Small intestine (tissue), 7 donors: ENCODE results near the gene SLC10A7. TPM values are rescaled to one million over a fixed set of nuclear protein-coding genes. Genes with fewer than 3 reads are reported as not detected.

Experiments
- DNase-seq, 2 donors: peaks; one replicate each; pipeline versions ENCODE4 v3.0.0 to v3.0.0-alpha.2; 2013
- FAIRE-seq: peaks from 2 replicates; lab custom pipeline; 2012; peaks lifted over from hg19 to GRCh38; lab: Jason Lieb, UNC
- H3K27ac ChIP-seq, 3 donors: one replicate each; pipeline ENCODE4 v1.5.1; 2013; ENCODE audit warnings: low read length in 2 of 3, mild to moderate bottlenecking in 2 of 3, control low read depth in 1 of 3, inconsistent platforms in 1 of 3, low read depth in 1 of 3, moderate library complexity in 1 of 3
- H3K27me3 ChIP-seq, 3 donors: one replicate each; pipeline ENCODE4 v1.6.1; 2013; ENCODE audit warnings: low read length in 3 of 3, inconsistent platforms in 1 of 3; ENCODE audit not compliant: control insufficient read depth in 3 of 3, insufficient read depth in 3 of 3
- H3K36me3 ChIP-seq, 3 donors: one replicate each; pipeline ENCODE4 v1.6.1; 2013; ENCODE audit warnings: low read length in 3 of 3, inconsistent platforms in 1 of 3, low read depth in 1 of 3, mild to moderate bottlenecking in 1 of 3, moderate library complexity in 1 of 3; ENCODE audit not compliant: control insufficient read depth in 3 of 3, insufficient read depth in 2 of 3
- H3K4me1 ChIP-seq, 3 donors: one replicate each; pipeline ENCODE4 v1.6.1; 2013; ENCODE audit warnings: low read length in 2 of 3, inconsistent platforms in 1 of 3, low read depth in 1 of 3, mild to moderate bottlenecking in 1 of 3, moderate library complexity in 1 of 3; ENCODE audit not compliant: control insufficient read depth in 3 of 3, insufficient read depth in 2 of 3
- H3K4me3 ChIP-seq, 3 donors: one replicate each; pipeline ENCODE4 v1.5.1; 2013; ENCODE audit warnings: low read length in 3 of 3, control low read depth in 1 of 3, inconsistent platforms in 1 of 3, low read depth in 1 of 3, mild to moderate bottlenecking in 1 of 3, moderate library complexity in 1 of 3
- H3K9me3 ChIP-seq, 2 donors: one replicate each; pipeline ENCODE4 v1.6.1; 2013; ENCODE audit warnings: low read depth in 1 of 2, low read length in 1 of 2; ENCODE audit not compliant: control insufficient read depth in 2 of 2, insufficient read depth in 1 of 2
- WGBS, 3 donors: extraction: QIAGEN DNeasy Blood & Tissue Kit; methylation state at CpG; one replicate each; pipeline ENCODE4 v1.1.7; 2013; 5-methylcytosine and 5-hydroxymethylcytosine counted together
- polyA plus RNA-seq, 4 donors: library from polyadenylated mRNA; stranded (reverse) in 3 of 4; unstranded in 1 of 4; fragments of 200-250 nt in 3 of 4; fragments of 120-200 nt in 1 of 4; gene quantifications; one replicate each; pipeline versions ENCODE4 v1.2.1 to v1.2.3, GENCODE V29; 2013
- donor health status: healthy with polysubstance abuse.
- donor health status: control.
- donor health status: control.
- donor health status: Bipolar disorder and iron deficiency.
- donor health status: healthy.

The SLC10A7 gene
- polyA plus RNA-seq, 4 donors, result 0.81 to 10.4 (median 3.8) TPM

GRCh38 chr4:146278986-146279385 lies 242.8 kb downstream of the SLC10A7 start:
- Histone ChIP-seq H3K27me3 (no peaks in the 10 kb centered on the region), H3K27ac (no peak overlapping the region), H3K36me3 (no peaks in the 10 kb centered on the region), H3K4me3 (no peak overlapping the region), H3K4me1 (peaks cover 2 to 4% (median 2%) of the 10 kb centered on the region in 3 donors), H3K9me3 (no peaks in the 10 kb centered on the region)
- 71 to 95% (median 93%) methylated on average over 1 of the region's 1 CpG for WGBS, 3 donors
- FAIRE-seq (no peak), DNase-seq (no peak)

- DNase-seq (peak; percentile 44 to 92), FAIRE-seq (no peak)
- H3K36me3 ChIP-seq, result no peaks in the 10 kb centered on the region
- H3K4me3 ChIP-seq, result no peak overlapping the region
- H3K9me3 ChIP-seq, result no peaks in the 10 kb centered on the region
- peaks cover 2 to 4% (median 2%) of the 10 kb centered on the region in 3 donors for H3K4me1 ChIP-seq
- H3K27me3 ChIP-seq, result no peaks in the 10 kb centered on the region
- H3K27ac ChIP-seq, result no peak overlapping the region
Measured at GRCh38 chr4:146275370-146275769, 246.4 kb downstream of the SLC10A7 start.

- no peaks in the 10 kb centered on the region for H3K9me3 ChIP-seq
- no peak for FAIRE-seq
- no peak overlapping the region for H3K4me3 ChIP-seq
Measured at GRCh38 chr4:146274774-146275173, 247.0 kb downstream of the SLC10A7 start.

GRCh38 chr4:146273204-146273901 lies 248.4 kb downstream of the SLC10A7 start:
- FAIRE-seq (no peak), DNase-seq (no peak)
- H3K27ac ChIP-seq, result no peak overlapping the region
- H3K4me1 ChIP-seq, result peaks cover 2% of the 10 kb centered on the region in 3 donors
- H3K4me3 ChIP-seq, result no peak overlapping the region
- no peaks in the 10 kb centered on the region for H3K9me3 ChIP-seq
- H3K27me3 ChIP-seq, result no peaks in the 10 kb centered on the region
- WGBS, 3 donors, result 79 to 91% (median 82%) methylated on average over 5 of the region's 5 CpGs
- no peaks in the 10 kb centered on the region for H3K36me3 ChIP-seq

More at GRCh38 chr4:146274774-146275173, 247.0 kb downstream of the SLC10A7 start:
- Histone ChIP-seq H3K27me3 (no peaks in the 10 kb centered on the region), H3K36me3 (no peaks in the 10 kb centered on the region), H3K4me1 (peaks cover 2 to 4% (median 2%) of the 10 kb centered on the region in 3 donors), H3K27ac (no peak overlapping the region)
- 95 to 100% (median 97%) methylated on average over 1 of the region's 1 CpG for WGBS, 3 donors
- no peak for DNase-seq

GRCh38 chr4:146271466-146271865 lies 250.3 kb downstream of the SLC10A7 start:
- Histone ChIP-seq H3K27ac (no peak overlapping the region), H3K36me3 (no peaks in the 10 kb centered on the region), H3K9me3 (no peaks in the 10 kb centered on the region), H3K27me3 (no peaks in the 10 kb centered on the region), H3K4me3 (no peak overlapping the region), H3K4me1 (peaks cover 2 to 3% (median 2%) of the 10 kb centered on the region in 3 donors)
- DNase-seq (no peak), FAIRE-seq (no peak)
- 96 to 100% (median 97%) methylated on average over 3 of the region's 3 CpGs for WGBS, 3 donors

GRCh38 chr4:146269228-146269653 lies 252.5 kb downstream of the SLC10A7 start:
- FAIRE-seq (no peak), DNase-seq (no peak)
- no peaks in the 10 kb centered on the region for H3K27me3 ChIP-seq
- H3K9me3 ChIP-seq, result no peaks in the 10 kb centered on the region
- WGBS, 3 donors, result 64 to 91% (median 88%) methylated on average over 2 of the region's 2 CpGs
- peaks cover 0 to 3% (median 0%) of the 10 kb centered on the region in 3 donors for H3K4me1 ChIP-seq
- H3K4me3 ChIP-seq, result no peak overlapping the region
- no peak overlapping the region for H3K27ac ChIP-seq
- H3K36me3 ChIP-seq, result no peaks in the 10 kb centered on the region

GRCh38 chr4:146267826-146268225 lies 253.9 kb downstream of the SLC10A7 start:
- Histone ChIP-seq H3K9me3 (no peaks in the 10 kb centered on the region), H3K36me3 (peaks cover 0 to 3% (median 0%) of the 10 kb centered on the region in 3 donors), H3K4me1 (peaks cover 0 to 3% (median 0%) of the 10 kb centered on the region in 3 donors), H3K27ac (no peak overlapping the region), H3K4me3 (no peak overlapping the region), H3K27me3 (no peaks in the 10 kb centered on the region)
- FAIRE-seq (no peak), DNase-seq (no peak)
- 71 to 91% (median 85%) methylated on average over 5 of the region's 5 CpGs for WGBS, 3 donors

- Histone ChIP-seq H3K4me3 (no peak overlapping the region), H3K36me3 (peaks cover 0 to 4% (median 0%) of the 10 kb centered on the region in 3 donors), H3K27me3 (no peaks in the 10 kb centered on the region), H3K27ac (no peak overlapping the region), H3K9me3 (no peaks in the 10 kb centered on the region), H3K4me1 (peaks cover 0 to 3% (median 0%) of the 10 kb centered on the region in 3 donors)
- DNase-seq (no peak), FAIRE-seq (no peak)
- WGBS, 3 donors, result 88 to 96% (median 91%) methylated on average over 2 of the region's 2 CpGs
Measured at GRCh38 chr4:146265950-146266490, 255.7 kb downstream of the SLC10A7 start.
